Medulla oblongata (tissue), 1 donor: ENCODE results near the gene ALG9.
A peak's percentile ranks its signal among the peaks of the same experiment; 100 is the strongest.
"Not testable (repeated sequence)": the region's sequence is repeated elsewhere in the genome, so short reads cannot be mapped to it uniquely, and the experiment has no call there.

Experiments
- DNase-seq: peaks from one replicate; pipeline ENCODE4 v3.0.0-alpha.2; 2015; ENCODE audit errors: extremely low spot score

The ALG9 gene

DNA sequence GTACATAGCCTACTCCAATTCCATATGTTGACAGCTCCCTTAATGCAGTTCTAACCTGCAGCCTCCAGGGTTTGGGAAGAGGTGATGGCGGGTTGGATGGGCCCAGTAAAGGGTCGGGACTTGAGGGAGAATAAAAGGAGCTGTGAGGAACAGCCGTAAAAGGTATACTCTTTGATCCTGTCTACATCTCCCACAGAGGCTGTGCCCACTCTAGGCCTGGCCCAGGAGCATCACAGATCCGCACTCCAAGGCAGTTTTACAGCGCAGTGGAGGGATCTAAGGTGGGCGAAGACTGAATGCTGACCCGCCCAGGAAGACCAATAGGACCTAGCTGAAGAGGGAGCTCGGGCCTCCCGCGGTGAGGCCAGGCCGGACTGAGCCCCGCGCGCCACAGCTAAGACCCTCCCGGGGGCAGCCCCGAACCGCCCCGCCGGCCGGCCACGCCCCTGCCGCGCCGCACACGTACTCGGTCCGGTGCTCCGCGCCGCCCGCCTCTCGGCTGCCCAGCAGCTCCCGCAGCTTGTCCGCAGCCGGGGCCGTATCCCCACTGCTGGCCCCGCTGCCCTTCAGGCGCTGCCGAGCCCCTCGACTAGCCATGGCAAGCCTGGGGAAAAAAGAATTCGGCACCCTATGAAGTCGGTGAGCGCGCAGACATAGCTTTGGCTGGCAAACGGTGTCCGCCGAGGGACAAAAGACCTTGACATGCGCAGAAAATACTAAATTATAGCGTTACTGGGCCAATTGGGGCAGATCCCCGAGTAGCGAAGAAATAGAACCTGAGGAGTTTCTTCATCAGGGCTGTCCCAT is at the start of gene ALG9:
TSS of gene ALG9 (minus strand) at position 696 of the 807 bp plus-strand sequence. CDS start at position 597, 99 bp downstream.
- DNase-seq: peak; percentile 70

DNA sequence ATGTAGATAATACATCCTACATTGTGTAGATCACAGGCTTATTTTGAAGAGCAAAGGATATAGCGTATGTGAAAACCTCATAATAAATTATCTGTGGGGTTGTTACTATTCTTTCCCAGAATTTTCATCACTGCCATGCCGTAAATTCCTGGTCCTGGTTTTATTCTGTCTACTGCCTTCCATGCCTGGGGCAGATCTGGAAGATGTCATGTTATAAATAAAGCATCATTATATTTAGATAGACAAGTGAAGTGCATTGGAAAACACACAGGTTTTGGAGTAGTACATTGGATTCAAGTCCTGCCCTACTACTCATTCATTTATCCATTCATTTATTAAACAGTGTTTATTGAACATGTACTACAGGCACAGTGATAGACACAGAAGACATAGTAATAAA is 49.5 kb upstream of the ALG9 start:
- DNase-seq: no peak

DNA sequence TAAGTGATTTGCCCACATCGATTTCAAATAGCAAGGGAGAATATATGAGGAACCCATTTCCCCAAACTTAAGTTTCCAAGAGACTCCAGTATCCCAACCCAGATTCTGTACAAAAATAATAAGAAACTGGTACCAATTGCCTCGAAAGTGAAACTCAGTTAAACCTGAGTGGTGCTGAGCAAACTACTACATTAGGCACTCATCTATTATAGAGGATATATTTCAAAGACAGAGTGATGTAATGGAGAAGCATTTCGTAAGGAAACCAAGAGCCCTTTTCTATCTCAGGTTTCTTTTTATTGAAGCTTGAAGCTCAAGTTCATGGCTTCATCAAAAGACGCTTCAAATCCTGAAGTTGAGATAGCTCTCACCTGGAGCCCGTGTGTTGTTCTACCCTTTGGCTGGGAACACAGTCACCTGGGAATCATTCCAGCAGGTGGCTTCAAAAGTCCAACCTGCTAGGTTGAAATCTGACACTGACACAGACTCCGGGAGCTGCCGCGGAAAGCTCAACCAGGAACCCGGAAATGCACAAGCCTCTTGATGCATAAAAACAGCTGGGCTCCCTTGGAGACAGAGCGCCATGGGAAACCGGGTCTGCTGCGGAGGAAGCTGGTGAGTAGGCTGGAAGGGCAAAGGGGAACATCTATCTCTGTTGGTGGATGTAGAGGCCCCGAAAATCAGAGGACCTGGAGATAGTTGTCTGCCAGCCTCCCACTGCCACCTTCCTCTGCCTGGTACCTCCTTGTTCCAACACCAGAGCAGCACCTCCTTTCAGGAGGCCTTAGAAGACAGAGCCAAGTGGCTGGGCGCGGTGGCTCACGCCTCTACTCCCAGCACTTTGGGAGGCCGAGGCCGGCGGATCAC is 47.2 kb upstream of the ALG9 start, which contains the start of gene C11orf52:
TSS of gene C11orf52 (plus strand) at position 524 of the 867 bp plus-strand sequence. CDS start at position 584, 60 bp downstream.
- peak; percentile 44 for DNase-seq

GRCh38 chr11:111917788-111918187 is 46.4 kb upstream of the ALG9 start:
- no peak for DNase-seq

DNA sequence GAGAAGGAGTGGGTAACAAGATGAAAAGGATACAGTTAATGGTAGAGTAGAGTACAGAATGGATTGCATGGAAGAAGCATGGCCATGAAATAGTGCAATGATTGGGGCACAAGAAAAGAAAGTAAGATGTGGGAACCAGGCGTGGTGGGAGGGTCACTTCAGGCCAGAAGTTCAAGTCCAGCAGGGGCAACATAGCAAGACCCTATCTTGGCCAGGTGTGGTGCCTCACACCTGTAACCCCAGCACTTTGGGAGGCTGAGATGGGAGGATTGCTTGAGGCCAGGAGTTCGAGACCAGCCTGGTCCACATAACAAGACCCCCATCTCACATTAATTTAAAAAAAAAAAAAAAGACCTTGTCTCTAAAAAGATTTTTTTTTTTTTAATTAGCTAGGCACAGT is 45.9 kb upstream of the ALG9 start:
- DNase-seq: no peak

- DNase-seq: no peak
Observed at GRCh38 chr11:111916768-111917167, 45.4 kb upstream of the ALG9 start.

GRCh38 chr11:111913997-111914396 is 42.6 kb upstream of the ALG9 start:
- DNase-seq: peak; percentile 95

- DNase-seq: no peak
Observed at GRCh38 chr11:111913031-111913861, 41.9 kb upstream of the ALG9 start.

DNA sequence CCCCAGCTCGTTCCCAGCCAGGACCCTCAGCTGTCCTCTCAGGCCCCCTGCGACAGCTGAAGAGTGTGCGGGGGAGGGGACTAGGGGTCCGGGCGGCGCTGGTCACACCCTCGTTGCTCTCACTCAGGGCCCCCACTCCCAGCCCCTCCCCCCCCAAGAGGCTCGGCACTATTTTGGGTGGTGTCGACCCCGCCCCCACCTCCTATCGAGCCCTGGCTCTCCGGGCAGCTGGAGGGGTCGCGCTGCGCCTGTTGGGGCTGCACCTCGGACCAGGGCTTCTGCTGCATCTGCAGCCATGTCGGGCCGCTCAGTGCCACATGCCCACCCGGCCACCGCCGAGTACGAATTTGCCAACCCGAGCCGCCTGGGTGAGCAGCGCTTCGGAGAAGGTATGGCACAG is 41.2 kb upstream of the ALG9 start, which contains the start of gene HSPB2:
TSS of gene HSPB2 (plus strand) at position 200 of the 400 bp plus-strand sequence. CDS start at position 296, 96 bp downstream.
- no peak for DNase-seq

DNA sequence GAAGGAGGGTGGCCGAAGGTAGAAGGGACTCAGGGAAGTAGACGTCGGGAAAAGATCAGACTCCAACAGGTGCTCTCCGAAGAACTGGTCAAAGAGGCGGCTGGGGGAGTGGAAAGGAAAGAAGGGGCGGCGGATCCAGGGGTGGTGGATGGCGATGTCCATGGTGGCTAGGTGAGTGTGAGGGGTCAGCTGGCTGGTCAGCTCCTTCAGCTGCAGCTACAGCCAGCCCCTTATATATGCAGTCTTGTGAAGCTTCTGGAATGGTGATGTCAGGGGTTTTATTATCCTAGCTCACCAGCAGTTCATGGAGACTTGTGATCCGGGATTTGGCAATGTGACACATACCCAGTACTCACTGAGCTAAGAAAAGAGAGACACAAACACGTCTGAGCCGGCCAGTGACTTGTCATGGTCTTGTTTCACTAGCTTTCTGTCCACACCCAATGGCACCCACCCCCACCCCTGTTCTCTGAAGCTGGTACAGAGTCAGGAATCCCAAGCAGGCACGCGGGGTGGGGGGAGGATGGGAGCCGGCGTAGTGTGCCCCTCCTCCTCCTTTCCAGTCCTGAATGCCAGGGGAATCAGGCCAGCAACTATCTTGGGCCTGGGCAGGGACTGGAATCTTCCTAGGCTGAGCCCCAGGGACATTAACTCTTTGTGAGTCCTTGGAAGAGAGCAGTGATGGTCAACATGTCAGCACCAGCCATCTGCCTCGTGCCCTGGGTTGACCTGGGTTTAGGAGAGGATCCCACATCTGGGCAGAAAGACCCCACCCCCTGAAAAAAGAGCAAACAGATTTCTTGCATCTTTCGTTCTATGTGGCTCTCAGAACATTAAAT is 40.4 kb upstream of the ALG9 start, which contains the start of gene CRYAB:
TSS of gene CRYAB (minus strand) at position 208 of the 839 bp plus-strand sequence. CDS start at position 162, 46 bp downstream.
- peak; percentile 98 for DNase-seq

DNA sequence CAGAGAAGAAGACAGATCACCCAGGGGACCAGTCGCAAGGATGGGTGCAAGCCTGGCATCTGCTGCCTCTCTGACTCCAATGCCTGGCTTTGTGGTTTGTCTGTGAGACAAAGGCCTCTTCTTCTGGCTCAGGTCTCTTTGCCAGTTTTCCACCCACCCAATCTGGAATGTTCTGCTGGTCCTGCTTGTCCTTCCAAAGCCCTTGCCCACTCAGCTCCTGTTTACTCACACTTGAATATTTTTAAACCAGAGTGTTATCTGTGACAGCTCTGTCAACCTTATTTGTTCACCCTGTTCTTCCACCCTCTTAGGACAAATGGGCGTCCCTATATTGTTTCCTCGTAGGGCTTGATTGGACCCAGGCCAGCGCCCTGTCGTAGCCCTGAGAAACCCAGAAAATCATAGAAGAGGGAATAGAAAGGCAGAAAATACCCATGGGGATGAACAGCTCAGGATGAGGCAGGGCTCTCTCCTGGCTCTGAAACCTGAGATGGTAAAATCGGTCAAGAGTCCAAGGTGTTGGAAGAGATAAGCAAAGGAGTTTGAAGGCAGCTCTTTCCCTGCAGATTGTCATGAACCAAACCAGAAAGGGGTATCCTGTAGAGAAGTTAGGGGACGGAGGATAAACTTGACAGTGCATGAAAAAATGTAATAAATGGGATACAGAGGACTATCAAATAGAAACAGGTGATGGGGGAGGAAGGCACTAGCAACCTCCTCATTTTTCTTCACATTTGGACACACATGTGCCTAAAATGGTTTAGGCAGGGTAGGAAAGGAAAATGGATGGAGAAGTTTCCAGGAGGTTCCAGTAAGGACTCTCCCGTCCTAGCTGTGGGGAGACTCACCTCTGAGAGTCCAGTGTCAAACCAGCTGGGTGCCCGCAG is 39.5 kb upstream of the ALG9 start:
- peak; percentile 94 for DNase-seq

- no peak for DNase-seq
Observed at GRCh38 chr11:111909378-111909777, 38.0 kb upstream of the ALG9 start.

GRCh38 chr11:111908639-111909305 is 37.4 kb upstream of the ALG9 start:
- DNase-seq: peak; percentile 80

GRCh38 chr11:111906680-111907079 is 35.3 kb upstream of the ALG9 start:
- DNase-seq: no peak

DNA sequence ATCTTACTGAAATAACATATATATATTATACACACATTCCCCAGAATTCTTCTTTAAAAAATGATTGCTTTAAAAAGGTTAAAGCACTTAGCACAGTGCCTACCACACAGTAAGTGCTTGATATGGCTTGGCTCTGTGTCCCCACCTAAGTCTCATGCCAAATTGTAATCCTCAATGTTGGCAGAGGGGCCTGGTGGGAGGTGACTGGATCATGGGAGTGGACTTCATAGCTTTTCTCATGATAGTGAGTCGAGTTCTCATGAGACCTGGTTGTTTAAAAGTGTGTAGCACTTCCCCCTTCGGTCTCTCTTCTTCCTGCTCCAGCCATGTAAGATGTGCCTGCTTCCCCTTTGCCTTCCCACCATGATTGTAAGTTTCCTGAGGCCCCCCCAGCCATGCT is 34.0 kb upstream of the ALG9 start:
- DNase-seq: no peak

- no peak for DNase-seq
Observed at GRCh38 chr11:111886844-111887243, 15.5 kb upstream of the ALG9 start.

- DNase-seq: no peak
Observed at GRCh38 chr11:111886032-111886431, 14.7 kb upstream of the ALG9 start.

- not testable (repeated sequence) for DNase-seq
Observed at GRCh38 chr11:111885053-111885452, 13.7 kb upstream of the ALG9 start.

GRCh38 chr11:111882202-111882601 is 10.8 kb upstream of the ALG9 start:
- DNase-seq: peak; percentile 55
